ENCODE data around the gene POLK.
"Not testable (repeated sequence)": the region's sequence is repeated elsewhere in the genome, so short reads cannot be mapped to it uniquely, and the experiment has no call there.

Gene POLK

GRCh38 chr5:75510836-75511434, 756 bp upstream of the POLK start:
- DNase-seq: no peak

DNA sequence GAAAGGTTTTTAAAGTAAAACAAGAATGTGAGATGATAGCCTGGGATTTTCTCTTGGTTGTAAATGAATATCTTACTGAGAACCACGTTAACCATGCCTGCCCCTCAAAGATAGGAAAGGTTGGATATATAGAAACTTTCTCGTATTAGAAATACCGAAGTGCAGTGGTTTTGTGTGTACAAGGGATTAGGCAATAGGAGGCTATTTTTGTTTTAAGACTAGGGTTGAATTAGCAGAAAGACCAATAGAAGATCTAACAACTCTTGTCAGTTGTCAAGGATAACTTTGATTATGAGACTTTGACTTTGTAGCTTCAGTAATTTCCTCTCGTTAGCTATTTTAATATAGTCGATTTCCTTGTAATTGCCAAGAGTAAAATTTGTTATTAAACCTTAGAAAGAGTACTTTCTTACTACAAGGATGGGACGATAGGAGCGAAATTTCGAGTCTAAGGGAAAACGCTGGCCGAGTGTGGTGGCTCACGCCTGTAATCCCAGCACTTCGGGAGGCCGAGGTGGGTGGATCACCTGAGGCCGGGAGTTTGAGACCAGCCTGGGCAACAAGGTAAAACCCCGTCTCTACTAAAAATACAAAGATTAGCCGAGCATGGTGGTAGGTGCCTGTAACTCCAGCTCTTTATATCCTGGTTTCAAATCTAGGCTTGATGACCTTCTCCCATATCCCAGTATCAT, 838 bp downstream of the POLK start:
- DNase-seq: no peak

DNA sequence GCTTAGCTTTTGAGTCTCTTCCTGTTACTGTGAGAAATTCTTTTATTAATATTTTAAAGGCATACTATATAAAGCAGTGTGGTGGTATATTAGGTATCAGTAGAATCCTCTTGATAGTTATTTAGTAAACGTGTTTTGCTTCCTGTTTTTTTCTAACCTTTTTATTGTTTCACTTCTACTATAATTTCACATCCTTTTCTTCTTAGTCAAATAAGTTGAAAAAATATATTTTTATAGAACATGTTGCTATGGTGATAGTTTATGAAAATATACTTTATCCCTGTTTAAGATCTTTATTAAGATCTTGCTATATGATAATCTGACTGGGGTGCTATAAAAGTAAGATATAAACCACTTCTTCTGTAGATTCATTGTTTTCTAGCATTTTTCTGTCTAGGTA, 2.1 kb downstream of the POLK start:
- DNase-seq: no peak

DNA sequence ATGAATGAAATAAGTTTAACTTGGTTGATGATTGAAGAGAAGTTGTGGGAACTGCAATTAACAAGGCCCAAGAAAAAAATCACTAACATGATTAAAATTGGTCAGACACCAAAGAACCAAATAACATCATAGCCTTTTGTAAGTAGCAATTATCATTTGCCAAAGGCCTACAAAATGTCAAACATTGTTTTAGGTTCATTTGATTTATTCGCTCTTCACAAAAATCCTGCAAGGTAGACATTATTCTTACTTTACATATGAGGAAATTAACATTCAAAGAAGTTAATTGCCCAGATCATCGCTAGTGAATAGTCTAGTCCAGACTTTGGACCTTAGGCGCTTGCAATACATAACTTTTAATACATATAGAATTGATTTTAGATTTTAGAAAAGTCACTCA, 2.6 kb downstream of the POLK start:
- DNase-seq: no peak

DNA sequence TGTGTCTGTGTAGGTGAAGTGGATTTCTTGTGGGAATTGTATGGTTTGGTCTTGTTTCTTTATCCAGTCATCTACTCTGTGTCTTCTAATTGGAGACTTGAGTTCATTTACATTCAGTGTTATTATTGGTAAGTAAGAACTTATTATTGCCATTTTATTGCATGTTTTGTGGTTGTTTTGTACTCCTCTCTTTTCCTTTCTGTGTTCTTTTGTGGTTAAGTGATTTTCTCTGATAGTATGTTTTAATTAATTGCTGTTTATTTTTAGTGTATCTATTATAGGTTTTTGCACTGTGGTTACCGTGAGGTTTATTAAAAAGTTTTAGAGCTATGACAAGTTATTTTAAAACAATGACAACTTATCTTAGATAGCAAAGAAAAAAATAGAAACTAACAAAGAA, 8.1 kb downstream of the POLK start:
- DNase-seq: no peak

DNA sequence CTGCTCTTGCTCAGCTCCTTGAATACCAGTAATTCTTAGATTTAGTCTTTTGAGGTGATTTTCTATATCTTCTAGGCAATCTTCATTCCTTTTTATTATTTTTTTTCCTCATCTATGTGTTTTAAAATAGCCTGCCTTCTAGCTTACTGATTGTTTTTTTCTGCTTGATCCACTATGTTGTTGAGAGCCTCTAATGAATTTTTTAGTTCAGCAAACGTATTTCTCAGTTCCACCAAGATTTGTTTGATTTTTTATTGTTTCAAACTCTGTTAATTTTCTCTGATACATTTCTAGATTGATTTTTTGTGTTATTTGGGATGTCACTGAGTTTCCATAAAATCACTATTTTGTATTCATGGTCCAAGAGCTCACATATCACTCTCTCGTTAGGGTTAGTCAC, 9.5 kb downstream of the POLK start:
- DNase-seq: no peak

DNA sequence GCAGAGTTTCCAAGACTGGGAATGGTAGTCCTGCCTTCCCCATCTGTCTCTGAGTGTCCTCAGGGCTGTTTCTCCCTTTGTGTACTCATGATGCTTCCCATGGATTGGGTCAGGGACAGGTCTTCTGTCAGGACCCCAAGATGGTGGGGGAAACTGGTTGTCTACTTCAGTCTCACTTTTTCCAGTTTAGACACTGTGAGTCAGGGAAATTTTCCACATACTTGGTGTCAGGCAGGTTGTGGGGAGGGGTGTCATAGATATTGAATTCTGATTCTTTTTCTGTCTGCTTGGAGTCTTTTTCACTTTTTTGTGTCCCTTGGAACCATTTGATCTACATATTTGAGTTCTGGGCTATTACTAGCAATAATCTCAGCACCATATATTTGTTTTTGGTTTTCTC, 10.3 kb downstream of the POLK start:
- no peak for DNase-seq

- DNase-seq: no peak
Measured at GRCh38 chr5:75522542-75522941, 10.9 kb downstream of the POLK start.

DNA sequence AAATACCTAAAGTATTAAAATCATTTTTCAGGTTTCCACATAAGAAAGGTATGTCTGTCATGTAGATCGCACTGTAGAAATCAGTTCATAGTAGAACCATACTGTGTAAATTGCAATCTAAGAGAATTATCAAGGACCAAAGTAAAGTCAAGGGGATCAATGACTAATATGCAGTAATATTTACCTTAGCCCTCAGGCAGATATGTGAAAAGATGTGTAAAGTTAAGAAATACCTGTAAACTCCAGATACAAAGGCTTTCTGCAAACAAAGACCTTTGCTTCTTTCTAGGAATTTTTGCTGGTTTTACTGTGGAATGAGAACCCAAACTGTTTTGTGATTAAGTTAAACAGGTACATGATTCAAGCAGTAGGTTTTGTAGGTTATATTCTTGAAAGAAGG, 11.6 kb downstream of the POLK start:
- DNase-seq: no peak

DNA sequence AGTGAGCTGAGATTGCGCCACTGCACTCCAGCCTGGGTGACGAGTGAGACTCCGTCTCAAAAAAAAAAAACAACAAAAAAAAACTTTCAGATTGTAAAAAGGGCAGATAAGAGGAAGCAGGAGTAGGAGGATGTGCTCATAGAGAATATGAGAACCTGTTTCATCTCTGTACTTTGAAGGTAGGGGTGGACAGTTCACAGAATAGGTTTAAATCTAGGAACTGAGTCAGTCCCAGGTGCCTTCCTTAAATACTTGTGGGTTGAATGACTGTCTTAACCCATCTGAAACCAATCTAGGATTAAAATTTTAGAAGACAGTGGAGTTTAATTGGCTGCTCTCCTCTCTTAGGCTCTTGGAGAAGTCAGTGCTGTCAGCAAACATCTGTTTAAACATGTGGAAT, 12.4 kb downstream of the POLK start:
- no peak for DNase-seq

DNA sequence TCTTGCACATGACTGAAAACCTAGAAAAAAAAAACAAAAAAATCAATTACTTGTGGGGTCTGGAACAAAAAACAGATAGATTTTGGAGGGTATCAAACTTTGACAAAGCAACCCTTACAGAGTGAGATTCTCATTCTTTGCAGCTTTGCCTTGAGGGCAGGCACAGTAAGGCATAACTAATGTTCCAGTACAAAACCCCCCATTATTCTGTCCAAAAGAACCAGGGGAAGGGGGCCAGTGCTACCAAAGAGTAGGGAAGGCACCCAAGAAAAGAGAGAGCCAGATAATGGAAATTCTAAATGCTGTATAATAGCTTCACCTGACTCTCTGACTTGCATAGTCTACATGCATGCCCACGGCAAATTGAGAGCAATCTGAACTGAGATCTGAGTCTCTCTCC, 12.9 kb downstream of the POLK start:
- no peak for DNase-seq

GRCh38 chr5:75525344-75525743, 13.7 kb downstream of the POLK start:
- no peak for DNase-seq

DNA sequence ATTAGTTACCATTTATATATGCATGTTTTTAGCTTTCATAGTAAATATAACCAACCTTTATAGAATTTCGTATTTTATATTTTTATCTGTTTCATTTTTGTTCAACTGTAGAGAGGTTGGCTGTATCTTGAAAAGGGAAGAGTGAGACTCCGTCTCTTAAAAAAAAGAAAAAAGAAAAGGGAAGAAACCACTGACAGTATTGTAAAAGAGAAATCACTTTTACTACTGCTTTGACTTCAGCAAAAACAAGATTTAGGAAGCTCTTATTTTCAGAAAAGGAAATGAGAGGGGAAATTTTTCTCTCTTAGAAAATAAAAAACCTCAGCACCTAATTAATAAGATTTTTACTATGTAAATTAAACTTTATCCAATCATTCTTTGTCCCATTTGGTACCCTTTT, 14.4 kb downstream of the POLK start:
- DNase-seq: no peak

DNA sequence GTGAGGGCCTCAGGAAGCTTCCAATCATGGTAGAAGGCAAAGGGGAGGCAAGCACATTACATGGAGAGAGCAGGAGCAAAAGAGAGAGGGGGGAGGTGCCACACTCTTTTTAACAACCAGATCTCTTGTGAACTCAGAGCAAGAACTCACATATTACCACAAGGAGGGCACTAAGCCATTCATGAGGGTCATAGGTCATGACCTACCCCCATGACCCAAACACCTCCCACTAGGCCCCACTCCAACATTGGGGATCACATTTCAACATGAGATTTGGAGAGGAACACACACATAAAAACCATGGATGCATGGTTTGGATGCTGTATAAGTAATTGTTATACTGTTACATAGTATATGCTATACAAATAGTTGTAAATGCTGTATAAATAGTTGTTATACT, 17.5 kb downstream of the POLK start:
- DNase-seq: no peak

GRCh38 chr5:75532190-75532589, 20.5 kb downstream of the POLK start:
- DNase-seq: no peak

- not testable (repeated sequence) for DNase-seq
Measured at GRCh38 chr5:75533716-75534115, 22.0 kb downstream of the POLK start.

GRCh38 chr5:75534734-75535133, 23.0 kb downstream of the POLK start:
- DNase-seq: no peak

DNA sequence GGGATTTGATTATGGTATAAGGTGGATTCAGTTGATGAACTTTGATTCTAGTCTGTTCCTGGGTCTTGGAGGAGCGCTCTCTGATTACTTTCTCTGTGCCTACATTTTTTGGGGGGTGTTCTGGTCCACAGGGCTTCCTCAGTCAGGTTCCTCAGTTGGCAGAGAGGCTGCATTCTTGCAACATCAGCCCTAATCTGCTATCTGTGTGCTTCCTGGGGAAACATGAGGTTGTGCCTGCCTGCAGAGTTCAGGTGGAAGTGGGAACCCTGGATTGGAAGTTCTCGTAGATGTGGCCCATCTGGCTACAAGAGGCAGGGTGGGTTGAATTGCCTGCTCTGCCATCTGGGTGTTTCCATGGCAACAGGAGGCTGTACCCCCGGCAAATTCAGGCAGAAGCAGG, 24.5 kb downstream of the POLK start:
- no peak for DNase-seq

- DNase-seq: no peak
Measured at GRCh38 chr5:75536694-75537360, 25.1 kb downstream of the POLK start.

GRCh38 chr5:75538211-75538610, 26.5 kb downstream of the POLK start:
- DNase-seq: no peak

- no peak for DNase-seq
Measured at GRCh38 chr5:75545131-75545530, 33.4 kb downstream of the POLK start.

DNA sequence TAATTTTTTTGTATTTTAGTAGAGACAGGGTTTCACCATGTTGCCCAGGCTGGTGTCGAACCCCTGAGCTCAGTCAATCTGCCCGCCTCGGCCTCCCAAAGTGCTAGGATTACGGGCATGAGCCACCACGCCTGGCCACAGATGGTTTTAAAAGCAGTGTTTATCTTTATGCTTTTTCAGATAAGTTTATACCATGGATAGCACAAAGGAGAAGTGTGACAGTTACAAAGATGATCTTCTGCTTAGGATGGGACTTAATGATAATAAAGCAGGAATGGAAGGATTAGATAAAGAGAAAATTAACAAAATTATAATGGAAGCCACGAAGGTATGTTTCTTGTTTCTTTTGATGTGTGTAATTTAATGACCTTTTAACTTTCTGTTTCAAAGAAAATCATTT, 35.1 kb downstream of the POLK start:
- DNase-seq: no peak

GRCh38 chr5:75547812-75548211, 36.1 kb downstream of the POLK start:
- DNase-seq: no peak

DNA sequence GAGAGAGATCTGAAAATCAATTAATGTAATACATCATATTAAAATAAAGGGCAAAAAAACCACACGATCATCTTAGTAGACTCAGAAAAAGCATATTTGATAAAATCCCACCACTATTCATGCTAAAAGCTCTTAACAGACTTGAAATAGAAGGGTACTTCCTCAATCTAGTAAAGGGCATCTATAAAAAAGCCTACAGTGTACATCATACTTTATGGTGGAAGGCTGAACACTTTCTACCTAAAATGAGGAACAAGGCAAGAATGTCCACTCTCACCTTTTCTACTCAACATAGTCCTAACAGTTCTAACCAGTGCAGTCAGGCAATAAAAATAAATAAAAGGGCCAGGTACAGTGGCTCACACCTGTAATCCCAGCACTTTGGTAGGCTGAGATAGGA, 38.9 kb downstream of the POLK start:
- no peak for DNase-seq

- DNase-seq: no peak
Measured at GRCh38 chr5:75551471-75551870, 39.8 kb downstream of the POLK start.

All from NCI-H1694 treated with DMSO at 0.1 percent for 48 hours (cell line).